Measurements from ENCODE around the gene ITPK1.

ITPK1 gene

GRCh38 chr14:93031505-93032315 is 84.0 kb downstream of the ITPK1 start:
- TF ChIP-seq CEBPB (IDR thresholded peaks at IDR 0.05) (no peak), TEAD4 (IDR thresholded peaks at IDR 0.05) (no peak), YY1 (IDR thresholded peaks at IDR 0.05; ENCODE audit: low read depth) (no peak), ZBTB7A (IDR thresholded peaks at IDR 0.05; ENCODE audit: low read depth) (no peak), CREB1 (IDR thresholded peaks at IDR 0.05; ENCODE audit: low read depth) (no peak), EP300 (IDR thresholded peaks at IDR 0.05; ENCODE audit: borderline replicate concordance) (no peak), RAD21 (IDR thresholded peaks at IDR 0.05; ENCODE audit: low read depth) (no peak), EGR1 (IDR thresholded peaks at IDR 0.05) (no peak), TCF12 (IDR thresholded peaks at IDR 0.05; ENCODE audit: low read depth) (no peak), FOXM1 (IDR thresholded peaks at IDR 0.05; ENCODE audit: borderline replicate concordance, low read depth) (no peak), NFIC (IDR thresholded peaks at IDR 0.05) (no peak), TAF1 (IDR thresholded peaks at IDR 0.05; ENCODE audit: low read depth) (no peak)
- TF ChIP-seq, protein P1, sequence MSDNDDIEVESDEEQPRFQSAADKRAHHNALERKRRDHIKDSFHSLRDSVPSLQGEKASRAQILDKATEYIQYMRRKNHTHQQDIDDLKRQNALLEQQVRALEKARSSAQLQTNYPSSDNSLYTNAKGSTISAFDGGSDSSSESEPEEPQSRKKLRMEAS (IDR thresholded peaks at IDR 0.05): no peak
- TF ChIP-seq, protein P2, sequence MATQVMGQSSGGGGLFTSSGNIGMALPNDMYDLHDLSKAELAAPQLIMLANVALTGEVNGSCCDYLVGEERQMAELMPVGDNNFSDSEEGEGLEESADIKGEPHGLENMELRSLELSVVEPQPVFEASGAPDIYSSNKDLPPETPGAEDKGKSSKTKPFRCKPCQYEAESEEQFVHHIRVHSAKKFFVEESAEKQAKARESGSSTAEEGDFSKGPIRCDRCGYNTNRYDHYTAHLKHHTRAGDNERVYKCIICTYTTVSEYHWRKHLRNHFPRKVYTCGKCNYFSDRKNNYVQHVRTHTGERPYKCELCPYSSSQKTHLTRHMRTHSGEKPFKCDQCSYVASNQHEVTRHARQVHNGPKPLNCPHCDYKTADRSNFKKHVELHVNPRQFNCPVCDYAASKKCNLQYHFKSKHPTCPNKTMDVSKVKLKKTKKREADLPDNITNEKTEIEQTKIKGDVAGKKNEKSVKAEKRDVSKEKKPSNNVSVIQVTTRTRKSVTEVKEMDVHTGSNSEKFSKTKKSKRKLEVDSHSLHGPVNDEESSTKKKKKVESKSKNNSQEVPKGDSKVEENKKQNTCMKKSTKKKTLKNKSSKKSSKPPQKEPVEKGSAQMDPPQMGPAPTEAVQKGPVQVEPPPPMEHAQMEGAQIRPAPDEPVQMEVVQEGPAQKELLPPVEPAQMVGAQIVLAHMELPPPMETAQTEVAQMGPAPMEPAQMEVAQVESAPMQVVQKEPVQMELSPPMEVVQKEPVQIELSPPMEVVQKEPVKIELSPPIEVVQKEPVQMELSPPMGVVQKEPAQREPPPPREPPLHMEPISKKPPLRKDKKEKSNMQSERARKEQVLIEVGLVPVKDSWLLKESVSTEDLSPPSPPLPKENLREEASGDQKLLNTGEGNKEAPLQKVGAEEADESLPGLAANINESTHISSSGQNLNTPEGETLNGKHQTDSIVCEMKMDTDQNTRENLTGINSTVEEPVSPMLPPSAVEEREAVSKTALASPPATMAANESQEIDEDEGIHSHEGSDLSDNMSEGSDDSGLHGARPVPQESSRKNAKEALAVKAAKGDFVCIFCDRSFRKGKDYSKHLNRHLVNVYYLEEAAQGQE (IDR thresholded peaks at IDR 0.05; ENCODE audit: low read depth): no peak
- TF ChIP-seq, protein P3, sequence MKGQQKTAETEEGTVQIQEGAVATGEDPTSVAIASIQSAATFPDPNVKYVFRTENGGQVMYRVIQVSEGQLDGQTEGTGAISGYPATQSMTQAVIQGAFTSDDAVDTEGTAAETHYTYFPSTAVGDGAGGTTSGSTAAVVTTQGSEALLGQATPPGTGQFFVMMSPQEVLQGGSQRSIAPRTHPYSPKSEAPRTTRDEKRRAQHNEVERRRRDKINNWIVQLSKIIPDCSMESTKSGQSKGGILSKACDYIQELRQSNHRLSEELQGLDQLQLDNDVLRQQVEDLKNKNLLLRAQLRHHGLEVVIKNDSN (IDR thresholded peaks at IDR 0.05): no peak

DNA sequence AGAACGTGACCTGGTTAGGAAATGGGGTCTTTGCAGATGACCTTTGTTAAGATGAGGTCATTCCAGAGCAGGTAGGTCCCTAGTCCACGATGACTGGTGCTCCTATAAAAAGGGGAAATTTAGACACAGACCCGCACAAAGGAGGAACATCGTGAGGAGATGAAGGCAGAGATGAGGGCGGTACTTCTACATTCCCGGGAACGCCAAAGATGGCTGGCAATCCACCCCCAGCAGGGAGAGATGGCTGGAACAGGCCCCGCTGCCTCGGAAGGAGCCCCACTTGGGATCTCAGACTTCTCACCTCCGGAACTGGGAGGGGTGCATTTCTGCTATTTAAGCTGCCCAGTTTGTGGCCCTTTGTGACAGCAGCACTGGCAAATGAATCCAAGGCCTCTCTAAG is 85.0 kb downstream of the ITPK1 start:
- TF ChIP-seq TAF1 (IDR thresholded peaks at IDR 0.05; ENCODE audit: low read depth) (no peak), ZBTB7A (IDR thresholded peaks at IDR 0.05; ENCODE audit: low read depth) (no peak), YY1 (IDR thresholded peaks at IDR 0.05; ENCODE audit: low read depth) (no peak), NFIC (IDR thresholded peaks at IDR 0.05) (no peak), EGR1 (IDR thresholded peaks at IDR 0.05) (no peak), RAD21 (IDR thresholded peaks at IDR 0.05; ENCODE audit: low read depth) (no peak), CEBPB (IDR thresholded peaks at IDR 0.05) (no peak), CREB1 (IDR thresholded peaks at IDR 0.05; ENCODE audit: low read depth) (no peak), FOXM1 (IDR thresholded peaks at IDR 0.05; ENCODE audit: borderline replicate concordance, low read depth) (no peak), EP300 (IDR thresholded peaks at IDR 0.05; ENCODE audit: borderline replicate concordance) (no peak), TEAD4 (IDR thresholded peaks at IDR 0.05) (no peak), TCF12 (IDR thresholded peaks at IDR 0.05; ENCODE audit: low read depth) (no peak)
- TF ChIP-seq, protein P3 (IDR thresholded peaks at IDR 0.05): no peak
- TF ChIP-seq, protein P2 (IDR thresholded peaks at IDR 0.05; ENCODE audit: low read depth): no peak
- TF ChIP-seq, protein P1 (IDR thresholded peaks at IDR 0.05): no peak

GRCh38 chr14:93029911-93030508 is 85.7 kb downstream of the ITPK1 start:
- TF ChIP-seq, protein P3 (IDR thresholded peaks at IDR 0.05): no peak
- TF ChIP-seq YY1 (IDR thresholded peaks at IDR 0.05; ENCODE audit: low read depth): no peak
- no peak for TF ChIP-seq ZBTB7A (IDR thresholded peaks at IDR 0.05; ENCODE audit: low read depth)
- no peak for TF ChIP-seq TCF12 (IDR thresholded peaks at IDR 0.05; ENCODE audit: low read depth)

DNA sequence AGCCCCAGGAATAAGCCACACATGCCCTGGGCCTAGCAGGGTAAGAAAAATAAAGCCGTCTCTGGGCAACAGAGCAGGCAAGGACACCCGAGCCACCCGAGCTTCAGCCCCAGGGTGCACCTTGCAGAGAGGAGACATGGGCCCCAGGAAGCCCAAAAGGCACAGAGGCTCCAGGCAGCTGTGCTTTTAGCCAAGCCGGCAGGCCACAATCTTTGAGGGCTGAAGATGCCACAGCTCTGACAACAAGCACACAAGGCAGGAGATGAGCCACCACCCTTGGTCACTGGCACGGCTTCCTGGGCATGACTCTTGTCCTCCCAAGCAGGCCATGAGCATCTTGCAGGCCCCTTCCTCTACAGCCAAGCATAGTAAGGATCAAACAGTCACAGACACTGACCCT is 86.3 kb downstream of the ITPK1 start:
- TF ChIP-seq ZBTB7A (IDR thresholded peaks at IDR 0.05; ENCODE audit: low read depth) (no peak), CEBPB (IDR thresholded peaks at IDR 0.05) (no peak), TCF12 (IDR thresholded peaks at IDR 0.05; ENCODE audit: low read depth) (no peak), EP300 (IDR thresholded peaks at IDR 0.05; ENCODE audit: borderline replicate concordance) (no peak), TEAD4 (IDR thresholded peaks at IDR 0.05) (no peak), CREB1 (IDR thresholded peaks at IDR 0.05; ENCODE audit: low read depth) (no peak), RAD21 (IDR thresholded peaks at IDR 0.05; ENCODE audit: low read depth) (no peak), FOXM1 (IDR thresholded peaks at IDR 0.05; ENCODE audit: borderline replicate concordance, low read depth) (no peak), NFIC (IDR thresholded peaks at IDR 0.05) (no peak), TAF1 (IDR thresholded peaks at IDR 0.05; ENCODE audit: low read depth) (no peak), EGR1 (IDR thresholded peaks at IDR 0.05) (no peak), YY1 (IDR thresholded peaks at IDR 0.05; ENCODE audit: low read depth) (no peak)
- TF ChIP-seq, protein P3 (IDR thresholded peaks at IDR 0.05): no peak
- TF ChIP-seq, protein P1 (IDR thresholded peaks at IDR 0.05): no peak
- TF ChIP-seq, protein P2 (IDR thresholded peaks at IDR 0.05; ENCODE audit: low read depth): no peak

Measured in Ishikawa (cell line).